ENCODE measurements around the gene PHC3.

The PHC3 gene

GRCh38 chr3:170189398-170190256, 8.1 kb upstream of the PHC3 start:
- DNase-seq = no peak

- no peak for DNase-seq
Observed at GRCh38 chr3:170180079-170180907, 1.2 kb downstream of the PHC3 start.

GRCh38 chr3:170179432-170179831, 2.1 kb downstream of the PHC3 start:
- DNase-seq = no peak

GRCh38 chr3:170178651-170179050, 2.9 kb downstream of the PHC3 start:
- no peak for DNase-seq

GRCh38 chr3:170171563-170171962, 10.0 kb downstream of the PHC3 start:
- no peak for DNase-seq

- no peak for DNase-seq
Observed at GRCh38 chr3:170164717-170165116, 16.8 kb downstream of the PHC3 start.

- no peak for DNase-seq
Observed at GRCh38 chr3:170163956-170164645, 17.4 kb downstream of the PHC3 start.

- DNase-seq = no peak
Observed at GRCh38 chr3:170162630-170163029, 18.9 kb downstream of the PHC3 start.

- DNase-seq = no peak
Observed at GRCh38 chr3:170162052-170162451, 19.5 kb downstream of the PHC3 start.

- DNase-seq = no peak
Observed at GRCh38 chr3:170159933-170160332, 21.6 kb downstream of the PHC3 start.

GRCh38 chr3:170159459-170159858, 22.1 kb downstream of the PHC3 start:
- no peak for DNase-seq

- DNase-seq = no peak
Observed at GRCh38 chr3:170155604-170156003, 25.9 kb downstream of the PHC3 start.

- no peak for DNase-seq
Observed at GRCh38 chr3:170154569-170155143, 26.9 kb downstream of the PHC3 start.

- DNase-seq = no peak
Observed at GRCh38 chr3:170154084-170154483, 27.4 kb downstream of the PHC3 start.

GRCh38 chr3:170151536-170151935, 30.0 kb downstream of the PHC3 start:
- no peak for DNase-seq

GRCh38 chr3:170149016-170149415, 32.5 kb downstream of the PHC3 start:
- no peak for DNase-seq

GRCh38 chr3:170145278-170145677, 36.3 kb downstream of the PHC3 start:
- no peak for DNase-seq

GRCh38 chr3:170144437-170144843, 37.1 kb downstream of the PHC3 start:
- DNase-seq = no peak

- no peak for DNase-seq
Observed at GRCh38 chr3:170142373-170142772, 39.2 kb downstream of the PHC3 start.

GRCh38 chr3:170137986-170138385, 43.5 kb downstream of the PHC3 start:
- no peak for DNase-seq

- DNase-seq = no peak
Observed at GRCh38 chr3:170132335-170132734, 49.2 kb downstream of the PHC3 start.

GRCh38 chr3:170130532-170130931, 51.0 kb downstream of the PHC3 start:
- DNase-seq = no peak

- DNase-seq = peak in 1 of 14 donors; percentile 2
Observed at GRCh38 chr3:170128977-170129431, 52.5 kb downstream of the PHC3 start.

Data from C1 segment of cervical spinal cord (tissue), 14 donors.